ENCODE results near the gene PDILT.

The PDILT gene

GRCh38 chr16:20397468-20398074, 7.0 kb downstream of the PDILT start:
- no peaks in the 10 kb centered on the region for H3K9me3 ChIP-seq (ENCODE audit: insufficient read depth, low read length)
- 0 out of 2 replicates have a peak, but pooled peaks cover under 1% of the 10 kb centered on the region for H3K27me3 ChIP-seq (ENCODE audit: low read length)
- TF ChIP-seq CTCF (IDR thresholded peaks at IDR 0.05; ENCODE audit: insufficient read depth, low read length, poor library complexity, severe bottlenecking): no peak
- TF ChIP-seq EZH2phosphoT487 (conservative IDR thresholded peaks at IDR 0.05; ENCODE audit: low read length): no peak
- H3K36me3 ChIP-seq (ENCODE audit: low read length): no peaks in the 10 kb centered on the region
- H4K20me1 ChIP-seq (ENCODE audit: low read depth, low read length): no peaks in the 10 kb centered on the region
- H3K9ac ChIP-seq (ENCODE audit: low read length): no peak overlapping the region
- no peaks in the 10 kb centered on the region for H3K9me2 ChIP-seq (replicated peaks; ENCODE audit: insufficient read depth, low read length)
- H3K27ac ChIP-seq (ENCODE audit: low read depth, low read length): no peak overlapping the region
- H3K79me2 ChIP-seq (ENCODE audit: insufficient read depth, low read length): no peaks in the 10 kb centered on the region
- H3K4me3 ChIP-seq (ENCODE audit: insufficient read depth, low read length, poor library complexity, severe bottlenecking): no peak overlapping the region
- no peak overlapping the region for H2AFZ ChIP-seq (ENCODE audit: low read depth, low read length, severe bottlenecking)
- H3K4me2 ChIP-seq (ENCODE audit: low read depth, low read length, poor library complexity, severe bottlenecking): no peak overlapping the region
- no peaks in the 10 kb centered on the region for H3F3A ChIP-seq (ENCODE audit: insufficient read depth)

GRCh38 chr16:20396846-20397467, 7.6 kb downstream of the PDILT start:
- no peaks in the 10 kb centered on the region for H4K20me1 ChIP-seq (ENCODE audit: low read depth, low read length)
- no peak overlapping the region for H3K4me2 ChIP-seq (ENCODE audit: low read depth, low read length, poor library complexity, severe bottlenecking)
- H3K4me3 ChIP-seq (ENCODE audit: insufficient read depth, low read length, poor library complexity, severe bottlenecking): no peak overlapping the region
- H3K36me3 ChIP-seq (ENCODE audit: low read length): no peaks in the 10 kb centered on the region
- no peaks in the 10 kb centered on the region for H3K79me2 ChIP-seq (ENCODE audit: insufficient read depth, low read length)
- no peaks in the 10 kb centered on the region for H3K9me3 ChIP-seq (ENCODE audit: insufficient read depth, low read length)
- no peaks in the 10 kb centered on the region for H3K9me2 ChIP-seq (replicated peaks; ENCODE audit: insufficient read depth, low read length)
- H2AFZ ChIP-seq (ENCODE audit: low read depth, low read length, severe bottlenecking): no peak overlapping the region
- no peak for TF ChIP-seq EZH2phosphoT487 (conservative IDR thresholded peaks at IDR 0.05; ENCODE audit: low read length)
- no peak for TF ChIP-seq CTCF (IDR thresholded peaks at IDR 0.05; ENCODE audit: insufficient read depth, low read length, poor library complexity, severe bottlenecking)
- H3K9ac ChIP-seq (ENCODE audit: low read length): no peak overlapping the region
- H3K27ac ChIP-seq (ENCODE audit: low read depth, low read length): no peak overlapping the region
- H3K27me3 ChIP-seq (ENCODE audit: low read length): no peaks in the 10 kb centered on the region
- no peaks in the 10 kb centered on the region for H3F3A ChIP-seq (ENCODE audit: insufficient read depth)

GRCh38 chr16:20395946-20396345, 8.6 kb downstream of the PDILT start:
- TF ChIP-seq CTCF (IDR thresholded peaks at IDR 0.05; ENCODE audit: insufficient read depth, low read length, poor library complexity, severe bottlenecking) (no peak), EZH2phosphoT487 (conservative IDR thresholded peaks at IDR 0.05; ENCODE audit: low read length) (no peak)
- Histone ChIP-seq H3K9me3 (ENCODE audit: insufficient read depth, low read length) (no peaks in the 10 kb centered on the region), H3K79me2 (ENCODE audit: insufficient read depth, low read length) (no peaks in the 10 kb centered on the region), H3K9me2 (replicated peaks; ENCODE audit: insufficient read depth, low read length) (no peaks in the 10 kb centered on the region), H3F3A (ENCODE audit: insufficient read depth) (no peaks in the 10 kb centered on the region), H3K27ac (ENCODE audit: low read depth, low read length) (no peak overlapping the region), H2AFZ (ENCODE audit: low read depth, low read length, severe bottlenecking) (no peak overlapping the region), H3K4me3 (ENCODE audit: insufficient read depth, low read length, poor library complexity, severe bottlenecking) (no peak overlapping the region), H3K9ac (ENCODE audit: low read length) (no peak overlapping the region), H3K36me3 (ENCODE audit: low read length) (no peaks in the 10 kb centered on the region), H4K20me1 (ENCODE audit: low read depth, low read length) (no peaks in the 10 kb centered on the region), H3K4me2 (ENCODE audit: low read depth, low read length, poor library complexity, severe bottlenecking) (no peak overlapping the region), H3K27me3 (ENCODE audit: low read length) (no peaks in the 10 kb centered on the region)

All from SU-DHL-6 (cell line).